OCI-LY7 (cell line): Measurements from ENCODE around the gene MGST3.

Source experiments
- CTCF ChIP-seq: fragments of 200-600 bp; sonication (generic); conservative IDR thresholded peaks from 2 replicates; pipeline ENCODE4 v1.5.1; 2014; ENCODE audit warnings: mild to moderate bottlenecking, antibody characterized with exemption, low read length, moderate library complexity, mixed read lengths
- EZH2phosphoT487 ChIP-seq: fragments of 200-600 bp; sonication (generic); IDR thresholded peaks from 2 replicates; pipeline ENCODE4 v1.6.1; 2018; ENCODE audit warnings: low read depth, borderline replicate concordance, mild to moderate bottlenecking, mixed run types, antibody characterized with exemption, low read length, moderate library complexity, mixed read lengths

- TF ChIP-seq CTCF = no peak
- no peak for TF ChIP-seq EZH2phosphoT487
Measured at GRCh38 chr1:165639821-165640623, 9.0 kb downstream of the MGST3 start.
